ENCODE measurements around the gene CFAP53. TPM values are rescaled to one million over a fixed set of nuclear protein-coding genes. Genes with fewer than 3 reads are reported as not detected.

Gene CFAP53
- total and polyA plus RNA-seq, 5 donors from 2014 or later, result 0.27 to 0.35 TPM; not detected in 3

DNA sequence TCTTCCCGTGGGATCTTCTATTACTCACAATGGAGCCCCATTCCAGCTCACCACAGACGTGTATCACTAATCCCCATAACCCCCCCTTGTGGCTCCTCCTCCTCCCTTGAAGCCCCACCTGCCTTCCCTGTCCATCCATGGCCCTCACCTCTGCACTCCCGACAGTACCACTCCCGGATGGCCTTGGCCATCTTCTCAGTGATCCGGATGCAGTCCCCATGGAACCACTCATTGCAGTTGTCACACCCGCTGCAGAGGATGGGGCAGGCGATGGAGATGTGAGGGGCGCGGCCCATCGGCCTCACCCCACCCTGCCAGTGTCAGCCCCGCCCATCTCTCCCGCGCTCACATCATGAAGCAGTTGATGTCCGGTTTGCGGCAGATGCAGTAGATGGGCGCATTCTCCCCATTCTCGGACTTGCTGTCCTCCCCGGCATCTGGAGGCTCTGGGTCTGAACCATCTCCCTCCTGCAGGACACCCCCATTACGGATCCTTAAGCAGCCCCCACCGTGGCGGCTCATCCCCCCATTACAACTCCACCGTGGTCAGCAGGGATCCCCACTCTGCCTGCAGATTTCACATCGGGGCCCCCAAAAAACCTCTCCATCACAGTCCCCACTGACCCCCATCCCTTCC is 20.2 kb upstream of the CFAP53 start:
- ATAC-seq (ENCODE audit: low read depth in 2 of 2) (no peak), DNase-seq (peak in 1 of 3 donors; percentile 34)
- peaks cover 28% of the 10 kb centered on the region for H3K36me3 ChIP-seq (ENCODE audit: control insufficient read depth, insufficient read depth, low read length)
- peak overlapping the region; percentile 96 for H3K27ac ChIP-seq (ENCODE audit: insufficient read depth, low read length, poor library complexity, severe bottlenecking)
- Mint-ChIP-seq H3K27me3 (no peaks in the 10 kb centered on the region), H3K4me1 (peaks cover 0 to 50% (median 19%) of the 10 kb centered on the region in 4 donors), H3K9me3 (no peaks in the 10 kb centered on the region), H3K27ac (peak overlapping the region; percentile 66 to 100 (median 99)), H3K36me3 (peaks cover 39% of the 10 kb centered on the region), H3K4me3 (peak overlapping the region; percentile 94 to 100 (median 98))
- H3K9me3 ChIP-seq (ENCODE audit: control insufficient read depth in 2 of 2, low read length in 2 of 2), result no peaks in the 10 kb centered on the region
- peak overlapping the region; percentile 93 for H3K4me3 ChIP-seq (ENCODE audit: low read depth, low read length)
- peaks cover 21% of the 10 kb centered on the region for H3K4me1 ChIP-seq (ENCODE audit: control insufficient read depth, insufficient read depth, low read length, poor library complexity, severe bottlenecking)
- no peaks in the 10 kb centered on the region for H3K27me3 ChIP-seq (ENCODE audit: control insufficient read depth, insufficient read depth, low read length)

DNA sequence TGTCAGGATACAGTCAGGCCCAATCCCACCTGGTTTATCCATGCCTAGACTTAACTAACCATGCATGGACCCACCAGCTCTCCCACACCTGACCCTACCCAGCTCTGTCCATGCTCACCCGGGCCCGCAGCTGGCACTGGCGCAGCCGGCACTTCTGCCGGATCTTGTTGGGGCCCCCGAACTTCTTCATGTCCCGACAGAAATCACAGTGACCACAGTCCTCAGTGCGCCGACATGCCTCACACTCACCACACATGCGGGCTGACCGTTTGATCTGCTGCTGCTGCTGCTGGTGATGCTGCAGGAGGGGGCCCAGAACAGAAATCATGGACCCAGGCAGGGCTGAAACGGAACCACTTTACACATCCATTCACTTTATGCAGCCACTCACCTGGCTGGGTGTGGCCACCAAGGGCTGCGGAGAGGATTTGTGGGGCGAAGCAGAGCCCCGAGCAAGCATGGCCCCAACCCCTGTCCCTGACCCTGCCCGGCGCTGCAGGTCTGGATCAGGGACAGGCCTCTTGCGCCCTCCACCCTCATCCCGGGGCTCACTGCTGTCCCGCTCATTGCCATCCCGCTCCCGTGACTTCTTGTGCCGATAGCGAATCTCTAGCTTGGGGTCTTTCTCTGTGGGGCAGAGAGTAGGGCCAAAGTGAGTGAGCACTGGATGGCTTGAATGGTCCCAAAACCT is 19.5 kb upstream of the CFAP53 start:
- Mint-ChIP-seq H3K4me1 (peaks cover 0 to 56% (median 22%) of the 10 kb centered on the region in 4 donors), H3K4me3 (peak overlapping the region; percentile 96 to 100 (median 100)), H3K27me3 (no peaks in the 10 kb centered on the region), H3K36me3 (peaks cover 39% of the 10 kb centered on the region), H3K9me3 (no peaks in the 10 kb centered on the region), H3K27ac (peak overlapping the region in 2 of 3 donors; percentile 66 to 83)
- Histone ChIP-seq H3K4me3 (ENCODE audit: low read depth, low read length) (no peak overlapping the region), H3K27me3 (ENCODE audit: control insufficient read depth, insufficient read depth, low read length) (no peaks in the 10 kb centered on the region), H3K4me1 (ENCODE audit: control insufficient read depth, insufficient read depth, low read length, poor library complexity, severe bottlenecking) (peaks cover 26% of the 10 kb centered on the region), H3K9me3 (ENCODE audit: control insufficient read depth in 2 of 2, low read length in 2 of 2) (no peaks in the 10 kb centered on the region), H3K27ac (ENCODE audit: insufficient read depth, low read length, poor library complexity, severe bottlenecking) (no peak overlapping the region), H3K36me3 (ENCODE audit: control insufficient read depth, insufficient read depth, low read length) (peaks cover 28% of the 10 kb centered on the region)
- ATAC-seq (ENCODE audit: low read depth in 2 of 2) (no peak), DNase-seq (no peak)

DNA sequence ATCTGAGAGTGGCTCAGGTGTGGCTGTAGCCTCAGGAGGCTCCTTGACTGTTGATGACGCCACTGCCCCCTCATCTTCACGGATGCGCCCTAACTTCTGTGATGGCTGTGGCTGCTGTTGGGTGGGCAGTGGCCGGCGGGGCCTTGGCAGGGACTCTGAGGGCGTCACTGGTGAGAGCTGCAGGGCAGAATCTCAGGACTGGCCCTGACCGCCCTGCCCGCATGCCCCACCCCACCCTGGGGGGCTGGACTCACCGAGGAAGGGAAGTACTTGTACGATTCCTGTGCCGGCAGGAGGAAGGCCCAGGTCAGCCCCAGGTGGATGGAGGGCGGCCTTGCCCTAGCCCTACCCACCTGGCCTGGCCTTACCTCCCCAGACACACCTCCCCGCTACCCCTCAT is 18.8 kb upstream of the CFAP53 start:
- no peak for ATAC-seq (ENCODE audit: low read depth in 2 of 2)

DNA sequence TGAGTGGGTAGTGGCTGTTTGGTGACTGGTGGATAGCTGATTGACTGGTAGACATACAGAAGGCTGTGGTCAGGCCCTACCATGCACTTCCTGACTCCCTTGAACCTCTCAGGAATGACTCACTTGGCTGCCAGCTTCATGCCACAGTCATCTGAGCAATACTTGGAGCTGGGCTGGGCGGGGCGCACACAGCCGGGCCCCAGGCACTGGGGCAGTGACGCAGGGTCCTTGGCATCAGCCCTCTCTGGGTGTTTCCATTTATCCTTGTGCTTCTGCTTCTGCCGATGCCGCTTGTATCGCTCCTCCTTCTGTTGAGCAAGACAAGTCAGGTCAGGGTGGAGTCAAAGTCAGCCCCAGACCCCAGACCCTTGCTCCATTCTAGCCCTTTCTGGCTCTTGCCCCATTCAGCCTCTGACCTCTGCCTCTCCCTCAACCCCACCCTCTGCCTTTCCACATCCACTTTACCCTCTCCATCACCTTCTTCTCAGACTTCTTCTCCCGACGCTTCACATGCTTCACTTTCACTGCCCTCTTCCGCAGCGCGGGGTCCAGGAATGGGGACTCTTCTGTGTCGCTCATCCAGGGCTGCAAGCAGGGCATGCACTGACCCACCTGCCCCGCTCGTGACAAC is 18.1 kb upstream of the CFAP53 start:
- no peak for ATAC-seq (ENCODE audit: low read depth in 2 of 2)
- no peaks in the 10 kb centered on the region for H3K9me3 ChIP-seq (ENCODE audit: control insufficient read depth in 2 of 2, low read length in 2 of 2)

More for the DNA sequence above, 18.8 kb upstream of the CFAP53 start:
- Histone ChIP-seq H3K27ac (ENCODE audit: insufficient read depth, low read length, poor library complexity, severe bottlenecking) (no peak overlapping the region), H3K4me1 (ENCODE audit: control insufficient read depth, insufficient read depth, low read length, poor library complexity, severe bottlenecking) (peaks cover 34% of the 10 kb centered on the region), H3K36me3 (ENCODE audit: control insufficient read depth, insufficient read depth, low read length) (peaks cover 28% of the 10 kb centered on the region), H3K9me3 (ENCODE audit: control insufficient read depth in 2 of 2, low read length in 2 of 2) (no peaks in the 10 kb centered on the region), H3K4me3 (ENCODE audit: low read depth, low read length) (no peak overlapping the region), H3K27me3 (ENCODE audit: control insufficient read depth, insufficient read depth, low read length) (no peaks in the 10 kb centered on the region)
- Mint-ChIP-seq H3K27me3 (no peaks in the 10 kb centered on the region), H3K9me3 (no peaks in the 10 kb centered on the region), H3K27ac (no peak overlapping the region), H3K4me1 (peaks cover 0 to 64% (median 29%) of the 10 kb centered on the region in 4 donors), H3K4me3 (peak overlapping the region; percentile 33 to 100 (median 54)), H3K36me3 (peaks cover 39% of the 10 kb centered on the region)
- no peak for DNase-seq

DNA sequence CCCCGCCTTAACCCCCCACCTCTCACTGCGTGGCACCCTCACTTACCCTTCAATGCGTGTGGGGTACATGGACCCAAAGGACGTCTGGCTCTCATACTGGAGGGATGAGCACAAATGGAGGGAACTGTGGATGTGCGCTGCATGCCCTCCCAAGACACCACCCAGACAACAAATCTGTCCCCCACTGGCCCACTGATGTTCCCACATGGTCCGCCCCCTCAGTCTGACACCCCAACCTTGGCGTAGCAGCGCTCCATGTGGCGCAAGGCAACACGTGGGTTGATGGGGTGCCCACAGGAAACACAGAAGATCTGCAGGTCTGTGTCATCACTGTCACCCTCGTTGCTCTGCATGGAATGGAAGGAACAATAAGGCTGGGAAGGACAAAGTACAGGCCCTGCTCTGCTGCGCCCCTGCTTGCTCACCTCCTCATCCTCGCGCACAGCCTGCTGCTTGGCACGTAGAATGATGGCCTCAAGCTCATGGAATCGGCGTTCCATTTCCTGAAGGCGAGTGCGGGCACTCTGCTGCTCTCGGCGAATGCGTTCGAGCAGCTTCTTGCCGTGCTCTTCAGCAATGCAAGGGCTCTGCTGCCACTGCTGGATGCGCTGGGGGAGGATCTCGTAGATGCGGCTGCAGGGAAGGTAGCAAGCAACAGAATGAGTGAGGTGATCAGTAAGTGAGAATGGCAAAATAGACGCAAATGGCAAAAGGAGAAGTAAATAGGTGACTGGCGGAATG is 17.3 kb upstream of the CFAP53 start:
- peaks cover 39% of the 10 kb centered on the region for H3K36me3 Mint-ChIP-seq
- H3K4me3 ChIP-seq (ENCODE audit: low read depth, low read length), result no peak overlapping the region
- no peaks in the 10 kb centered on the region for H3K9me3 Mint-ChIP-seq
- H3K4me3 Mint-ChIP-seq, result peak overlapping the region; percentile 80 to 100 (median 92)
- no peak for ATAC-seq (ENCODE audit: low read depth in 2 of 2)
- no peaks in the 10 kb centered on the region for H3K9me3 ChIP-seq (ENCODE audit: control insufficient read depth in 2 of 2, low read length in 2 of 2)
- peak overlapping the region in 2 of 3 donors; percentile 56 to 84 for H3K27ac Mint-ChIP-seq
- no peaks in the 10 kb centered on the region for H3K27me3 Mint-ChIP-seq
- H3K36me3 ChIP-seq (ENCODE audit: control insufficient read depth, insufficient read depth, low read length), result peaks cover 34% of the 10 kb centered on the region
- H3K4me1 Mint-ChIP-seq, result peaks cover 8 to 74% (median 39%) of the 10 kb centered on the region in 4 donors
- H3K27ac ChIP-seq (ENCODE audit: insufficient read depth, low read length, poor library complexity, severe bottlenecking), result no peak overlapping the region
- no peak for DNase-seq
- H3K4me1 ChIP-seq (ENCODE audit: control insufficient read depth, insufficient read depth, low read length, poor library complexity, severe bottlenecking), result peaks cover 44% of the 10 kb centered on the region
- no peaks in the 10 kb centered on the region for H3K27me3 ChIP-seq (ENCODE audit: control insufficient read depth, insufficient read depth, low read length)

More for the DNA sequence above, 18.1 kb upstream of the CFAP53 start:
- H3K4me1 ChIP-seq (ENCODE audit: control insufficient read depth, insufficient read depth, low read length, poor library complexity, severe bottlenecking), result peaks cover 41% of the 10 kb centered on the region
- peaks cover 28% of the 10 kb centered on the region for H3K36me3 ChIP-seq (ENCODE audit: control insufficient read depth, insufficient read depth, low read length)
- no peaks in the 10 kb centered on the region for H3K27me3 Mint-ChIP-seq
- H3K9me3 Mint-ChIP-seq, result no peaks in the 10 kb centered on the region
- DNase-seq, result no peak
- H3K27me3 ChIP-seq (ENCODE audit: control insufficient read depth, insufficient read depth, low read length), result no peaks in the 10 kb centered on the region
- no peak overlapping the region for H3K4me3 ChIP-seq (ENCODE audit: low read depth, low read length)
- H3K36me3 Mint-ChIP-seq, result peaks cover 39% of the 10 kb centered on the region
- no peak overlapping the region for H3K27ac ChIP-seq (ENCODE audit: insufficient read depth, low read length, poor library complexity, severe bottlenecking)
- peak overlapping the region; percentile 33 to 100 (median 66) for H3K4me3 Mint-ChIP-seq
- peak overlapping the region in 1 of 3 donors; percentile 84 for H3K27ac Mint-ChIP-seq
- peaks cover under 1 to 70% (median 32%) of the 10 kb centered on the region in 4 donors for H3K4me1 Mint-ChIP-seq

DNA sequence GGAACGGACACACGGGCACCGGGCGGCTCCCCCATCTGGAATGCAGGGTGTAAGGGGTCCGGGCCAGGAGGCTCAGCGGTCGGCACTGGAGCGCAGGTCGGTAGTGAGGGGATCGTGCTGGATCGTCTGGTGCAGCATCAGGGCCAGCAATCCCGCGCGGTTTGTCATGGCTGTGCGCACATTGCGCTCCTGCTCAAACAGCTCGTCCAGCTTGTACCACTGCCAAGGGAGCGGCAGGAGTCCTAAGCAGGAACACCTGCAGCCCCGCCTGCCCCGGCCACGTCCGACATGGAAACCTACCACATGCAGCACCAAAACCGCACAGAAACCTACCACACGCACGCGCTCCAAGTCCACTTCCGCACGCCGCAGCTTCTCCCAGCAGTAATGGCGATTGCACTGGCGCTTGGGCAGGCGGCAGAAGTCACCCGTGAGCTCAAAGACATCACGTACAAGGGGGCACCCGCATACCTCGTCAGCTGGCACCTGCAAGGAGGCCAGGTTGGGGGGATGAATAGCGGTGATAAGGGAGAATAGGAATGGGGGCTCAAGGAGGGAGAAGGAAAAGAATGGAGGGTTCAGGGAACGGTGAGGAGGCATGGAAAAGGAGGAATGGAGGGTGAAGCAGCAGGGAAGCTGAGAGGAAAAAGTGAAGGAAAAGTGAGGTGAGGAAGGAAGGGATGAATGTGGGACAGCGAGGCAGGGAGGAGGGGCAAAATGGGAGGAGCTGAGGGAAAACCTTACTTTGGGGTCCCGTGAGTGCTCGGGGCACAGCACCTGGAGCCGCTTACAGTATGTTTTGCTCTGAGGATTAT is 16.4 kb upstream of the CFAP53 start:
- H3K4me3 Mint-ChIP-seq, result peak overlapping the region; percentile 80 to 100 (median 98)
- Histone ChIP-seq H3K27ac (ENCODE audit: insufficient read depth, low read length, poor library complexity, severe bottlenecking) (no peak overlapping the region), H3K36me3 (ENCODE audit: control insufficient read depth, insufficient read depth, low read length) (peaks cover 43% of the 10 kb centered on the region), H3K4me3 (ENCODE audit: low read depth, low read length) (no peak overlapping the region), H3K27me3 (ENCODE audit: control insufficient read depth, insufficient read depth, low read length) (no peaks in the 10 kb centered on the region), H3K4me1 (ENCODE audit: control insufficient read depth, insufficient read depth, low read length, poor library complexity, severe bottlenecking) (peaks cover 44% of the 10 kb centered on the region), H3K9me3 (ENCODE audit: control insufficient read depth in 2 of 2, low read length in 2 of 2) (no peaks in the 10 kb centered on the region)
- no peaks in the 10 kb centered on the region for H3K27me3 Mint-ChIP-seq
- DNase-seq, result no peak
- peaks cover 42% of the 10 kb centered on the region for H3K36me3 Mint-ChIP-seq
- H3K27ac Mint-ChIP-seq, result peak overlapping the region; percentile 56 to 93 (median 59)
- peaks cover 10 to 75% (median 40%) of the 10 kb centered on the region in 4 donors for H3K4me1 Mint-ChIP-seq
- no peak for ATAC-seq (ENCODE audit: low read depth in 2 of 2)
- H3K9me3 Mint-ChIP-seq, result no peaks in the 10 kb centered on the region
